Stimulated activated CD8-positive, alpha-beta memory T cell treated with anti-CD3 and anti-CD28 coated beads, Interleukin-7, amount 100 ng/mL, for 1 hour (primary cell): ENCODE data around the gene CISD2.
"Not testable (repeated sequence)": the region's sequence is repeated elsewhere in the genome, so short reads cannot be mapped to it uniquely, and the experiment has no call there.

Experiments used
- DNase-seq, 2 donors: peaks; one replicate each; pipeline ENCODE4 v3.0.0-alpha.2; 2020; ENCODE audit warnings: low read depth in 2 of 2

CISD2 gene

GRCh38 chr4:102849579-102850104 is 19.1 kb upstream of the CISD2 start:
- DNase-seq = no peak

- DNase-seq = no peak
Observed at GRCh38 chr4:102850370-102850769, 18.4 kb upstream of the CISD2 start.

DNA sequence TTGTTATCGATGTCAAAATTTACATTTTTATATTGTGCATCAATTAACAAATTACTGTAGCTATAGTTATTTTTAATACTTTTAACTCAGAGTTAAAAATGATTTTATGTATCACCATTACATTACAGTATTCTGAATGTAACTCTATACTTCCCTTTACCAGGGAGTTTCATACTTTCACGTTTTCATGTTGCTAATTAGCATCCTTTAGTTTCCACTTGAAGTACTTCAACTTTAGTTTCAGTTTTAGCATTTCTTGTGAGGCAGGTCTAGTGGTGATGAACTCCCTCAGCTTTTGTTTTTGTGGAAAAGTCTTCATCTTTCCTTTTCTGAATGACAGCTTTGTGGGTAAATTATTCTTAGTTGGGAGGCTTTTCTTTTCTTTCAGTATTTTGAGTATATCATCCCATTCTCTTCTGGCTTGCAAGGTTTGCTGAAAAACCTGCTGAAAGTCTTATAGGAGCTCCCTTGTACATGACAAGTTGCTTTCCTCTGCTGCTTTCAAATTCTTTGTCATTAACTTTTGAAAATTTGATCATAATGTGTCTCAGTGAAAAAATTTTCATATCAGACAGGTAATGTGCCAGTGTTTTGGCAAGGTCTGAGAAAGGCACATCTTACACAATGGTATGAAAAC is 9.8 kb upstream of the CISD2 start:
- no peak for DNase-seq

DNA sequence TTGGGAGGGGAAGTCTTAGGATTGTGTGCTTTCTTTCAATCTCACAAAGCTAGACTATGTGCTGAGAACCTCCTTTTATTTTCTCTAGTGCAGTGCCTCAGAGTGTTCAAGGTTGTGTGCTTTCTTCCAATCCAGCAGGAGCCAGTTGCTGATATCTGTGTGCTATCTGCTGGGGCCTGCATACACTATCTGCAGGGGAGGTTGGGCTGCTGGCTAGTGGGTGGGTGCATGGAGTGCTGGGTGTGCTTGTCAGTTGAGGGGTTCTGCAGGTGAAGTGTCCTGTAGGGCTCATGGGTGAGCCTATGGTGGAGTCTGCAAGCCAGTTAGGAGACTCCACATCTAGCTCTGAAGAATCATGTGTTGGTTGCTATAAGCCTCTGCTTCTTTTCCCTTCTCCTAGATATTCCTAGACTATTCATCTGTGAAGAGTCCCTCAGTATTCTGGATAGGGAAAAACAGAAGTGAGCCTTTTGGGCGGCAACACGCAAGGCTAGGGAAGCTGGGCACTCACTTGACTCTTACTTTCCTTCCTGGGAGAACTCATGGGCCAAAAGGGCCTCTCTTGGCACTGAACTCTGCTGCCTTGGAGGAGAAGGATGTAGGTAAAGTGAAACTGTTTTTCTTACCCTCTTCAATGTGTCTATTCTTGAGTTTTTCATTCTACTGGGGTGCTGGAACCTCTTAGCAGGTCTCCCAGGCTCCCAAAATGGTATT is 8.0 kb upstream of the CISD2 start:
- no peak for DNase-seq

DNA sequence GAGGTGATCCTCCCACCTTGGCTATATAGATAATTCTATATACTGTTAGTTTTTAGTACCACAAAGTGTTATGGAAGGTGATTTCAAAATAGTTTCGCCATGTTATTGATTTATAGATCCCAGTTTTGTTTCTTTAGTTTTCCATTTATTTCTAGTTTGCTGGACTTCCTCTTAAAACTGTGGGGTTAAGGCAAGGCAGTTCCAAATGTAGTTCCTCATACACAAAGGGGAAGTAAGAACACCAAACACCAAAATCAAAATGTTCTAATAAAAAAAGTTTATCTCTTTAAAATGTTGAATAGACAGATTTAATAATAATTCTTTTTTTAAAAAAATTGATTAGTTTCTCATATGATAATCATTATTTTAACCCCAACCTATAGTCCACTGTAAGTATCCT is 6.8 kb upstream of the CISD2 start:
- no peak for DNase-seq

- DNase-seq = no peak
Observed at GRCh38 chr4:102862747-102863146, 6.0 kb upstream of the CISD2 start.

GRCh38 chr4:102865327-102865726 is 3.5 kb upstream of the CISD2 start:
- DNase-seq = not testable (repeated sequence)

DNA sequence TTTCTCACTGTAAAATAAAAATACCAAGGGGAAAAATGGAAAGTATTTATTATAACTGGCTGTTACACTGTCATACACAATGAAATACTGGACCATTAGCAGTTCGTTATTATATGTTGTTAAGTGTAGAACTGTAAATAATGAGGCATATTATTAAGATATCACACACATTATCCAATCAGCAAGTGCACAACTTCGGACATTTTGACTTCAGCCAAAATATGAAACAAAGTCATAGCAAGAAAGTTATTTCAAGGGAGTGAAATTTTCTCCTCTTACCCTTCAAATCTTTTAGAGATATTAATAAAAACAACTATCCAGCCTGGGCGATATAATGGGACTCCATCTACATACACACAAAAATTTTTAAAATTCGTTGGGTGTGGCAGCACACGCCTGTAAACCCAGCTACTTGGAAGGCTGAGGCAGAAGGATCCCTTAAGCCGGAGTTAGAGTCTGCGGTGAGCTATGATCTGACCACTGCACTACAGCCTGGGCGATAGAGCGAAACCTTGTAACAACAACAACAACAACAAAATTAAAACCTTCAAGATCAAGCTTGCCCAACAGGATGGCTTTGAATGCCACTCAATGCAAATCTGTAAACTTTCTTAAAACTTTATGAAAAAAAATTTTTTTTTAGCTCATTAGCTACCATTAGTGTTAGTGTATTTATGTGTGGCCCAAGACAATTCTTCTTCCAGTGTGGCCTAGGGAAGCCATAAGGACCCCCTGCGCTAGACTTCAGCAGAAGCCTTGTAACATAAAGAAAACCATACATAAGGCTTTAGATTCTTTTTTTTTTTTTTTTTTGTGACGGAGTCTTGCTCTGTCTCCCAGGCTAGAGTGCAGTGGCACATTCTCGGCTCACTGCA is 1.3 kb upstream of the CISD2 start:
- DNase-seq = no peak

DNA sequence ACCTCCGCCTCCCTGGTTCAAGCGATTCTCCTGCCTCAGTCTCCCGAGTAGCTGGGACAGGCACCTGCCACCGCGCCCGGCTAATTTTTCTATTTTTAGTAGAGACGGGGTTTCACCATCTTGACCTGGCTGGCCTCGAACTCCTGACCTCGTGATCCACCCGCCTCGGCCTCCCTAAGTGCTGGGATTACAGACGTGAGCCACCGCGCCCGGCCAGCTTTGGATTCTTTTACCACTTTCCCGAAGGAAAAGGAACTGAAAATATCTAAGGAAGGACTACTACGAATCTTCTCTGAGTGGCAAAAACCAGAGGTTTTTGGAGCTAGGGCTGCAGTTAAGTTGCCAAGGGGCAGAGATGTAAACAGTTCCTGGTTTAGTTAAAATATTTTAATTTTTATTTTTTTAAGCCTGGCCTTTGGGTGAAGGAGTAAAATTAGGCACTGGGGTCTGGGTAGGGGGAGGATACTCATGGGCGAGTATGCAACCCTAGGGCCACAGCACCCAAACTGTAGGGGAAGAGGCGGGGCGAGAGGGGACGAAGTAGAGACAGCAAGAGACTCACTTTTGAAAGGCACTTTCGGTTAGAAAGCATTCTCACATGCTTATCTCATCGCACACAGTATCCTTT is 525 bp upstream of the CISD2 start:
- DNase-seq = no peak

DNA sequence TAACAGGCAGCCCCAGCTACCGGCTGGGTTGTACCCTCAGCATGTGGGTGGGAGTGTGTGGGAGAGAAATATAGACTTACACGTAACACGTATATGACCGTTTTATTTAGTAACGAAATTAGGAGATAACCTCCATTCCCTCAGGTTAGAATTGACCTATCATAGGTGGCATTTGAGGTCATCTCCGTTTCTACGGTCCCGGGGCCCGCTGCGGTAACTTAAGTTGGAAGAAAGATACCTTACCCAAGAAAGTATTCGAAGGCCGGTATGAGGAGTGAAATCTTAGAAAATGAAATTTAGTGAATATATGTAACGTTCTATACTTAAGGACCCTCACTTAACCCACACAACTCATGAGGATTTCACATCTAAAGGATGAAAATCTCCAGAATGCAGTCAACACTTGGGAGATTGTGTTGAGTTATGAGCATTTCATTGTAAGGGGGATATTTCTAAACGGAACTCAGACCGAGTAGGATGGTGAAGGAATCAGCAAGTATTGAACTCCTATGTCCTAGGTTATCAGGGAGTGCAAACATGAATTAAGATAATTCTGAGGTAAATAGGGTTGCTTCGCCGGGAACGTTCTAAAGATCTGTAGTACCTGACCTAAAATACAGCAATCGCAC is 891 bp downstream of the CISD2 start:
- DNase-seq = no peak

GRCh38 chr4:102871772-102872171 is 3.0 kb downstream of the CISD2 start:
- no peak for DNase-seq

GRCh38 chr4:102877477-102878106 is 8.8 kb downstream of the CISD2 start:
- DNase-seq = not testable (repeated sequence)

DNA sequence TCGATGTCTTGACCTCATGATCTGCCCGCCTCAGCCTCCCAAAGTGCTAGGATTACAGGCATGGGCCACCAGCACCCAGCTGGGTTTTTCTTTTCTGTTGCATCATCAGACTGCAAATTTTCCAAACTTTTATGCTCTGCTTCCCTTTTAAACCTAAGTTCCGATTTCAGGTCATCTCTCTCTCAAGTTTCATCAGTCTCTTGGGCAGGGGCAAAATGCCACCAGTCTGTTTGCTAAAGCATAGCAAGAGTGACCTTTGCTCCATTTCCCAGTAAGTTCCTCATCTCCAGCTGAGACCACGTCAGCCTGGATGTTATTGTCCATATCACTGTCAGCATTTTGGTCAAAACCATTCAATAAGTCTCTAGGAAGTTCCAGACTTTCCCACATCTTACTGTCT is 9.6 kb downstream of the CISD2 start:
- DNase-seq = not testable (repeated sequence)

GRCh38 chr4:102878901-102879300 is 10.1 kb downstream of the CISD2 start:
- no peak for DNase-seq

DNA sequence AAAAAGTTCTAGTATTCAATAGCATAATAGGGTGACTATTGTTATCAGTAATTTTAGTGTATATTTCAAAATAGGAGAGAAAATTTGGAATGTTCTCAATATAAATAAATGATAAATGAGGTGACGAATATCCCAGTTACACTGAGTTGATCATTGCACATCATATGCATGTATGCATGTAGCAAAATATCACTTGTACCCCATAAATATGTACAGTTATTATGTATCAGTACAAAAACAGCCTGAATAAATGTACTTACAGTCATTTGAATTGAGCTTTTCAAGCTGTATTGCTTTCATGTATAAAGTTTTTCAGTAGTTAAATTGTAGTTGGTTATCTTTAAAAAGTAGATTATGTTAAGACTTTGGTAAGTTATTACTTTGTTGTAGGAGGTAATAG is 12.6 kb downstream of the CISD2 start:
- no peak for DNase-seq

DNA sequence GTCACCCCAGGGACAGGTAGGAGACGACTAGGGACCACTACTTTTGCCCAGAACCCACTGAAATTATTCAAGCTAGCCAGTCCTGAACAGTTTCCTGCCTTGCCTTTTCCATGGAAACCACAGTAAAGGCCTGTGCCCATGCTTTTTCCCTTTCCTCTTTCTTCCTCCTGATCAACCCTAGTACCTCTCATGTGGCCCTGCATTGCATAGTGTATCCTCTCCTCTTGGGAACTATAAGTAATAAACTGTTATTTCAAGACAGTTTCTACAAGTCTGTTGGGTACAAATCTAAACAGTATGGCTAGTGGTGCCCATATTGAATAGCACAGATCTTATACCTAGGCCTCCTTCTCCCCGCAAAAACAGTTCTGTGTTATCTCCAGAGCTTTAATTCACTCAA is 14.5 kb downstream of the CISD2 start:
- DNase-seq = no peak

- DNase-seq = not testable (repeated sequence)
Observed at GRCh38 chr4:102888570-102888969, 19.8 kb downstream of the CISD2 start.

GRCh38 chr4:102889866-102890265 is 21.1 kb downstream of the CISD2 start:
- DNase-seq = not testable (repeated sequence)

- DNase-seq = not testable (repeated sequence)
Observed at GRCh38 chr4:102896547-102896946, 27.8 kb downstream of the CISD2 start.

- not testable (repeated sequence) for DNase-seq
Observed at GRCh38 chr4:102897610-102898009, 28.8 kb downstream of the CISD2 start.

DNA sequence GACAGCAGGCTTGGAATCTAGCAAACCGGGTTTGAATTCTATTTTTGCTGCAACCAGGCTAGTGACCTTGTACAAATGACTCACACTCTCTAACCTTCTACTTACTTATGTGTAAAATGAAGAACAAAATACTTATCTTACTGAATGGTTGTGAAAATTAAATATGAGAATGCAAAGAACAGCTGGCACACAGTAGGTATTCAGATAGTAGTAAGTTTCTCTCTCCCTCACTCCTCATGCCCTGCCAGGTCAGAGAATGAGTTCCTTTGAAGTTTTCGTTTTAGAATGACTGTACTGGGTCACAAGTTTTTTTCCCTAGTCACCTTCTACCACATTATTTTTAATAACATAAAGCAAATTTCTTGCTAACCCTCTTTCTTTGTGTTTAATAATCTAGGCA is 33.0 kb downstream of the CISD2 start:
- no peak for DNase-seq
